HCT116 (cell line): Measurements from ENCODE around the gene KPNA1. TPM values are rescaled to one million over a fixed set of nuclear protein-coding genes. Genes with fewer than 3 reads are reported as not detected.

Experiments used
- ATAC-seq: fragments of 200-7000 bp; cut with Tn5 transposase; 2 replicates; pipeline ENCODE4 v1.9.1; 2020; ENCODE audit warnings: mild to moderate bottlenecking, moderate library complexity
- BruUV-seq: library from RNA; stranded (reverse); fragments of 400-500 nt; replicated peaks from 2 replicates; lab custom pipeline; 2021; lab: Mats Ljungman, UMichigan
- CTCF ChIA-PET: fragments of 300-600 bp; sonication (Branson Sonifier 250); formaldehyde crosslinking; loops from one replicate; lab custom pipeline; 2021; ENCODE audit warnings: antibody characterized with exemption; lab: Charles Lee
- POLR2A ChIA-PET: fragments of 300-600, 350-600 bp; sonication (Branson Sonifier 250); formaldehyde crosslinking; loops from one replicate; lab custom pipeline; 2021; ENCODE audit warnings: antibody characterized with exemption; lab: Charles Lee
- RAD21 ChIA-PET, 2 experiments: fragments of 300-600 bp; sonication (Branson Sonifier 250); formaldehyde crosslinking; loops; one replicate each; lab custom pipeline; 2023; ENCODE audit warnings: low total read pairs in 2 of 2; ENCODE audit not compliant: uncharacterized antibody in 2 of 2, unreplicated experiment in 2 of 2, low non-redundant PET in 1 of 2; lab: Charles Lee
- DNase-seq: peaks from one replicate; pipeline ENCODE4 v3.0.0-alpha.2; 2010; ENCODE audit warnings: low read depth, low spot score
- H2AFZ ChIP-seq: fragments of 200-600 bp; shearing (Covaris generic), sonication (generic); 2 replicates; pipeline ENCODE4 v1.6.1; 2017; ENCODE audit warnings: low read depth, mixed run types, mixed read lengths, antibody characterized with exemption, low read length; ENCODE audit not compliant: poor library complexity, severe bottlenecking
- H3K27ac ChIP-seq: 2 replicates; pipeline ENCODE4 v1.5.1; 2012; ENCODE audit warnings: low read depth, low read length
- H3K27me3 ChIP-seq: fragments of 200-600 bp; sonication (generic); 2 replicates; pipeline ENCODE4 v1.6.1; 2016; ENCODE audit warnings: mixed run types, low read length, mixed read lengths; ENCODE audit not compliant: insufficient read depth
- H3K36me3 ChIP-seq, 2 experiments: fragments of 200-500 bp in 1 of 2; fragments of 200-600 bp in 1 of 2; sonication (Bioruptor generic) in 1 of 2; sonication (generic) in 1 of 2; 2 replicates each; pipeline versions ENCODE4 v1.5.1 to v1.6.1; 2014 to 2016; ENCODE audit warnings: low read length in 2 of 2, inconsistent platforms in 1 of 2, mixed read lengths in 1 of 2, mixed run types in 1 of 2; ENCODE audit not compliant: insufficient read depth in 2 of 2, control insufficient read depth in 1 of 2
- H3K4me1 ChIP-seq, 2 experiments: fragments of 200-600 bp in 1 of 2; sonication (generic) in 1 of 2; 2 replicates each; pipeline versions ENCODE4 v1.5.1 to v1.6.1; 2012 to 2017; ENCODE audit warnings: low read length in 2 of 2, inconsistent platforms in 1 of 2, mild to moderate bottlenecking in 1 of 2, mixed read lengths in 1 of 2, mixed run types in 1 of 2, moderate library complexity in 1 of 2; ENCODE audit not compliant: insufficient read depth in 2 of 2, control insufficient read depth in 1 of 2
- H3K4me2 ChIP-seq: fragments of 200-600 bp; sonication (generic); 2 replicates; pipeline ENCODE4 v1.6.1; 2017; ENCODE audit warnings: mixed run types, low read length, mixed read lengths
- H3K4me3 ChIP-seq, 2 experiments: fragments of 200-600 bp in 1 of 2; sonication (generic) in 1 of 2; replicated peaks in 1 of 2; 2 replicates each; pipeline ENCODE4 v1.5.1; 2011 to 2016; ENCODE audit warnings: low read length in 2 of 2, control low read depth in 1 of 2, low read depth in 1 of 2, mild to moderate bottlenecking in 1 of 2, mixed read lengths in 1 of 2, mixed run types in 1 of 2
- H3K79me2 ChIP-seq: fragments of 200-600 bp; sonication (generic); 2 replicates; pipeline ENCODE4 v1.6.1; 2017; ENCODE audit warnings: mild to moderate bottlenecking, mixed run types, low read length, moderate library complexity, mixed read lengths; ENCODE audit not compliant: insufficient read depth
- H3K9ac ChIP-seq: fragments of 200-600 bp; sonication (generic); 2 replicates; pipeline ENCODE4 v1.6.1; 2016; ENCODE audit warnings: low read length, mixed read lengths
- H3K9me2 ChIP-seq: fragments of 200-600 bp; sonication (generic), shearing (Covaris generic); 2 replicates; pipeline ENCODE4 v1.6.1; 2017; ENCODE audit warnings: mixed run types, mild to moderate bottlenecking, moderate library complexity; ENCODE audit not compliant: insufficient read depth
- H3K9me3 ChIP-seq, 2 experiments: fragments of 200-500 bp in 1 of 2; fragments of 200-600 bp in 1 of 2; sonication (Bioruptor generic) in 1 of 2; sonication (generic) in 1 of 2; 2 replicates each; pipeline ENCODE4 v1.6.1; 2014 to 2017; ENCODE audit warnings: low read length in 2 of 2, mixed read lengths in 2 of 2, inconsistent platforms in 1 of 2, low read depth in 1 of 2, mild to moderate bottlenecking in 1 of 2, mixed run types in 1 of 2, moderate library complexity in 1 of 2; ENCODE audit not compliant: control insufficient read depth in 1 of 2, insufficient read depth in 1 of 2
- H4K20me1 ChIP-seq: fragments of 200-600 bp; sonication (generic), shearing (Covaris generic); 2 replicates; pipeline ENCODE4 v1.6.1; 2017; ENCODE audit warnings: mixed run types, mild to moderate bottlenecking, moderate library complexity; ENCODE audit not compliant: insufficient read depth
- CEBPB ChIP-seq: IDR thresholded peaks from 2 replicates; pipeline ENCODE4 v1.6.1; 2012; ENCODE audit warnings: low read depth
- CTCF ChIP-seq, 3 experiments: fragments of 200-600 bp in 1 of 3; sonication (generic) in 1 of 3; IDR thresholded peaks in 2 of 3; conservative IDR thresholded peaks in 1 of 3; 2 replicates each; pipeline ENCODE4 v1.5.1; 2012 to 2017; ENCODE audit warnings: low read depth in 2 of 3, low read length in 2 of 3, antibody characterized with exemption in 1 of 3, borderline replicate concordance in 1 of 3, control low read depth in 1 of 3, mild to moderate bottlenecking in 1 of 3, mixed read lengths in 1 of 3, mixed run types in 1 of 3, moderate library complexity in 1 of 3; ENCODE audit not compliant: insufficient read depth in 1 of 3
- EGR1 ChIP-seq: IDR thresholded peaks from 2 replicates; pipeline ENCODE4 v1.6.1; 2012; ENCODE audit warnings: low read depth
- ELF1 ChIP-seq: IDR thresholded peaks from 2 replicates; pipeline ENCODE4 v1.6.1; 2012; ENCODE audit warnings: low read depth, borderline replicate concordance
- EZH2 ChIP-seq: fragments of 200-600 bp; sonication (generic); IDR thresholded peaks from 2 replicates; pipeline ENCODE4 v1.6.1; 2017; ENCODE audit warnings: antibody characterized with exemption, mixed run types
- EZH2phosphoT487 ChIP-seq: fragments of 200-600 bp; IDR thresholded peaks from 2 replicates; pipeline ENCODE4 v1.6.1; 2018; ENCODE audit warnings: antibody characterized with exemption, borderline replicate concordance
- FOSL1 ChIP-seq: IDR thresholded peaks from 2 replicates; pipeline ENCODE4 v1.6.1; 2012; ENCODE audit warnings: low read depth
- JUND ChIP-seq: IDR thresholded peaks from 2 replicates; pipeline ENCODE4 v1.6.1; 2012
- POLR2AphosphoS5 ChIP-seq: IDR thresholded peaks from 2 replicates; pipeline ENCODE4 v1.6.1; 2011; ENCODE audit warnings: mild to moderate bottlenecking, low read depth, low read length, moderate library complexity
- SIN3A ChIP-seq: IDR thresholded peaks from 2 replicates; pipeline ENCODE4 v1.6.1; 2012; ENCODE audit warnings: low read depth
- SRF ChIP-seq: IDR thresholded peaks from 2 replicates; pipeline ENCODE4 v1.6.1; 2012; ENCODE audit warnings: low read depth
- TCF7L2 ChIP-seq: IDR thresholded peaks from 2 replicates; pipeline ENCODE4 v1.7.0; 2011; ENCODE audit warnings: borderline replicate concordance, inconsistent platforms; ENCODE audit not compliant: insufficient read depth, insufficient read length; ENCODE audit errors: extremely low read depth
- ZBTB33 ChIP-seq: IDR thresholded peaks from 2 replicates; pipeline ENCODE4 v1.6.1; 2011; ENCODE audit warnings: mild to moderate bottlenecking, low read length, moderate library complexity; ENCODE audit not compliant: insufficient replicate concordance; ENCODE audit errors: extremely low read depth
- ZFX ChIP-seq: fragments of 450-650 bp; IDR thresholded peaks from 2 replicates; pipeline ENCODE4 v1.6.1; 2017
- intact Hi-C: fragments of 100-400 bp; cut with micrococcal nuclease; formaldehyde crosslinking; loops from 2 replicates; pipeline ENCODE4 v1.10.0; 2022
- total RNA-seq: library from RNA; stranded (reverse); gene quantifications from one replicate; pipeline ENCODE4 v1.2.1, GENCODE V29; 2021; ENCODE audit not compliant: unreplicated experiment

Gene KPNA1
- total RNA-seq, 1 experiment from 2014 or later, result 73.4 TPM

GRCh38 chr3:122414391-122414790 lies 100.3 kb downstream of the KPNA1 start:
- CTCF ChIA-PET, result no interaction called here
- DNase-seq (no peak), ATAC-seq (no peak)
- TF ChIP-seq EZH2, result no peak
- TF ChIP-seq SRF, result no peak
- no peak for TF ChIP-seq EGR1
- TF ChIP-seq POLR2AphosphoS5, result no peak
- no peak for TF ChIP-seq ZFX
- no peak for TF ChIP-seq CEBPB
- no peak for TF ChIP-seq TCF7L2
- no peak for TF ChIP-seq ELF1
- TF ChIP-seq CTCF (IDR thresholded peaks at IDR 0.05 in 2 of 3, conservative IDR thresholded peaks at IDR 0.05 in 1 of 3; ENCODE audit: borderline replicate concordance in 1 of 3, insufficient read depth in 1 of 3, low read depth in 2 of 3, low read length in 2 of 3), result no peak
- Histone ChIP-seq H3K4me2 (peak overlapping the region; percentile 77), H4K20me1 (no peaks in the 10 kb centered on the region), H3K36me3 (peaks cover under 1 to 15% of the 10 kb centered on the region in 2 experiments; a peak in 3 of 4 replicates), H3K27ac (no peak overlapping the region), H3K4me3 (peak overlapping the region in 1 of 2 experiments; percentile 82; a peak in 1 of 4 replicates), H3K9ac (no peak overlapping the region), H2AFZ (no peak overlapping the region), H3K79me2 (peaks cover 28% of the 10 kb centered on the region), H3K4me1 (peaks cover 6 to 15% of the 10 kb centered on the region in 2 experiments; a peak in 3 of 4 replicates), H3K9me3 (no peaks in the 10 kb centered on the region), H3K9me2 (no peaks in the 10 kb centered on the region), H3K27me3 (no peaks in the 10 kb centered on the region)
- intact Hi-C loops, result no loop called here
- POLR2A ChIA-PET, result no interaction called here
- RAD21 ChIA-PET, result no interaction called here
- no TSS peak for BruUV-seq

GRCh38 chr3:122410639-122411038 lies 104.1 kb downstream of the KPNA1 start:
- peaks cover 6 to 8% of the 10 kb centered on the region in 2 experiments; a peak in 2 of 4 replicates for H3K4me1 ChIP-seq
- no TSS peak for BruUV-seq
- H3K4me2 ChIP-seq, result no peak overlapping the region
- H3K79me2 ChIP-seq, result peaks cover 15% of the 10 kb centered on the region
- no peaks in the 10 kb centered on the region for H4K20me1 ChIP-seq
- no peak overlapping the region for H3K27ac ChIP-seq
- intact Hi-C loops, result no loop called here
- no peak overlapping the region for H2AFZ ChIP-seq
- peaks cover 24 to 28% of the 10 kb centered on the region in 2 experiments; a peak in 3 of 4 replicates for H3K36me3 ChIP-seq
- RAD21 ChIA-PET, result no interaction called here
- CTCF ChIA-PET, result no interaction called here
- TF ChIP-seq ZBTB33 (no peak), FOSL1 (no peak), SIN3A (no peak), JUND (no peak), EZH2phosphoT487 (no peak), SRF (no peak), ZFX (no peak)
- H3K9me2 ChIP-seq, result no peaks in the 10 kb centered on the region
- no peak overlapping the region for H3K4me3 ChIP-seq
- ATAC-seq, result no peak
- H3K27me3 ChIP-seq, result no peaks in the 10 kb centered on the region
- no peak overlapping the region for H3K9ac ChIP-seq
- DNase-seq, result no peak
- POLR2A ChIA-PET, result no interaction called here
- no peaks in the 10 kb centered on the region for H3K9me3 ChIP-seq
